ENCODE data around the gene MEGF8.

- TF ChIP-seq TAF1 (CRISPR knock-in tag; IDR thresholded peaks at IDR 0.05), result no peak
- TF ChIP-seq EP300 (IDR thresholded peaks at IDR 0.05; ENCODE audit: low read depth in 2 of 2, low read length in 2 of 2), result no peak
- no peak for TF ChIP-seq EP300 (CRISPR knock-in tag; IDR thresholded peaks at IDR 0.05; ENCODE audit: borderline replicate concordance)
- no peak for TF ChIP-seq MXD3 (CRISPR knock-in tag; IDR thresholded peaks at IDR 0.05)
- TF ChIP-seq E2F5 (CRISPR knock-in tag; conservative IDR thresholded peaks at IDR 0.05), result no peak
- TF ChIP-seq SIN3B (IDR thresholded peaks at IDR 0.05; ENCODE audit: low read length), result no peak
- no peak for TF ChIP-seq TOE1 (CRISPR knock-in tag; IDR thresholded peaks at IDR 0.05)
- no peak for TF ChIP-seq ZNF530 (CRISPR knock-in tag; IDR thresholded peaks at IDR 0.05; ENCODE audit: low read depth)
- TF ChIP-seq ZEB1 (IDR thresholded peaks at IDR 0.05; ENCODE audit: insufficient replicate concordance, low read depth), result no peak
- no peak for TF ChIP-seq ZNF567 (CRISPR knock-in tag; IDR thresholded peaks at IDR 0.05; ENCODE audit: borderline replicate concordance)
- no peak for TF ChIP-seq PHF21A (CRISPR knock-in tag; IDR thresholded peaks at IDR 0.05)
- no peak for TF ChIP-seq ZBTB1 (CRISPR knock-in tag; IDR thresholded peaks at IDR 0.05; ENCODE audit: borderline replicate concordance)
- no peak for TF ChIP-seq SMAD3 (CRISPR knock-in tag; IDR thresholded peaks at IDR 0.05)
- no peak for TF ChIP-seq TCF7 (IDR thresholded peaks at IDR 0.05; ENCODE audit: low read depth)
These were observed 63.5 kb downstream of the MEGF8 start for GRCh38 chr19:42388851-42389489.
